Activated CD4-positive, alpha-beta T cell treated with anti-CD3 and anti-CD28 coated beads, Interleukin-2, amount 10 ng/mL, durations not matched to agents 24 days and 14 days (primary cell): ENCODE results near the gene PLSCR3. TPM values are rescaled to one million over a fixed set of nuclear protein-coding genes. Genes with fewer than 3 reads are reported as not detected.
"Not testable (repeated sequence)": the region's sequence is repeated elsewhere in the genome, so short reads cannot be mapped to it uniquely, and the experiment has no call there.

Source experiments
- DNase-seq: peaks from one replicate; pipeline ENCODE4 v3.0.0; 2022
- H3K27ac Mint-ChIP-seq: one replicate; pipeline ENCODE4 v1.8.0; 2022; ENCODE audit warnings: mild to moderate bottlenecking, mixed read lengths
- H3K27me3 Mint-ChIP-seq: one replicate; pipeline ENCODE4 v1.8.0; 2022; ENCODE audit warnings: mixed read lengths
- H3K36me3 Mint-ChIP-seq: one replicate; pipeline ENCODE4 v1.8.0; 2022; ENCODE audit warnings: low read depth, mild to moderate bottlenecking, mixed read lengths
- H3K4me1 Mint-ChIP-seq: one replicate; pipeline ENCODE4 v1.8.0; 2021; ENCODE audit warnings: mixed read lengths
- H3K4me3 Mint-ChIP-seq: one replicate; pipeline ENCODE4 v1.8.0; 2022; ENCODE audit warnings: mild to moderate bottlenecking, moderate library complexity, mixed read lengths
- H3K9me3 Mint-ChIP-seq: one replicate; pipeline ENCODE4 v1.8.0; 2021; ENCODE audit warnings: mixed read lengths
- intact Hi-C: fragments of 100-400 bp; cut with micrococcal nuclease; formaldehyde crosslinking; loops from one replicate; pipeline ENCODE4 v1.15.1; 2023
- total RNA-seq: library from RNA; stranded (reverse); gene quantifications from 2 replicates; pipeline ENCODE4 v1.2.3, GENCODE V29; 2022

The PLSCR3 gene
- total RNA-seq, 1 donor from 2014 or later = 79.8 TPM

- Mint-ChIP-seq H3K4me3 (no peak overlapping the region), H3K9me3 (no peaks in the 10 kb centered on the region)
Observed at GRCh38 chr17:7367918-7368598, 26.3 kb downstream of the PLSCR3 start.

GRCh38 chr17:7367083-7367482 is 27.2 kb downstream of the PLSCR3 start:
- Mint-ChIP-seq H3K9me3 (no peaks in the 10 kb centered on the region), H3K4me1 (peaks cover under 1% of the 10 kb centered on the region), H3K36me3 (no peaks in the 10 kb centered on the region), H3K27ac (no peak overlapping the region), H3K27me3 (peaks cover 12% of the 10 kb centered on the region), H3K4me3 (no peak overlapping the region)
- intact Hi-C loops = no loop called here
- DNase-seq = peak; percentile 49

More at GRCh38 chr17:7367918-7368598, 26.3 kb downstream of the PLSCR3 start:
- intact Hi-C loops = no loop called here
- Mint-ChIP-seq H3K27ac (no peak overlapping the region), H3K27me3 (peaks cover 12% of the 10 kb centered on the region), H3K4me1 (no peaks in the 10 kb centered on the region), H3K36me3 (no peaks in the 10 kb centered on the region)
- DNase-seq = no peak

DNA sequence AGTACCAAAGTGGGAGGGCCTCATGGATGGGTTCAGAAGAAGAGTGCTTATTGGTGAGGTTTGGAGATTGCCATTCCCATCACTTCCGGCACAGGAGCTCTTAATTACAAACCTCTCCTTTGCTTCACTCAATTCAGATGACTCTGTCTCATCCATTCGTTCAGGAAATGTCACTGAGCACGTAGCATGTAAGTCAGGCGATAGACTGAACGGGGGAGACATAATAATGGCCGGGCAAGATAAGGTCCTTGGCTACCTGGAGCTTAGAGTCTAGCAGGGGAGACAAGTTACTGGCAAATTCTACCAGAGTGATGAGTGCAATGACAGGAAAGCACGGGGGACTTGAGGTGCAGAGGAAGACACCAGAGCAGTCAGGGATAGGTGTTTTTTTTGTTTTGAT is 28.4 kb downstream of the PLSCR3 start:
- DNase-seq, H3K4me1 Mint-ChIP-seq, H3K9me3 Mint-ChIP-seq, intact Hi-C loops, H3K36me3 Mint-ChIP-seq, H3K4me3 Mint-ChIP-seq, H3K27ac Mint-ChIP-seq: not testable (repeated sequence)
- H3K27me3 Mint-ChIP-seq = peaks cover 10% of the 10 kb centered on the region

DNA sequence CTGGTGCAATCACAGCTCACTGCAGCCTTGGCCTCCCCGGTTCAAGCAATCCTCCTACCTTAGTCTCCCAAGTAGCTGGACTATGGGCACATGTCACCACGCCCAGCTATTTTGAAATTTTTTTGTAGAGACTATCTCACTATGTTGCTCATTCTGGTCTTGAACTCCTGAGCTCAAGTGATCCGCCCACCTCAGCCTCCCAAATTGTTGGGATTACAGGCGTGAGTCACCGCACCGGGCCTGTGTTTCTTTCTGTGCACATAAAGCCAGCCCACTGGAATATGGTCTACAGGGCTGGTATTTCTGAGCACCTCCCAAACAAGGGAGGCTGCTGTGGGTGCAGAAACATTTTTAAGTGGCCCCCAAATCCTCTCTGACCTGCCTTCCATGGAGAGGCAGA is 31.0 kb downstream of the PLSCR3 start:
- no peak for DNase-seq
- intact Hi-C loops = no loop called here

GRCh38 chr17:7361906-7362305 is 32.4 kb downstream of the PLSCR3 start:
- peaks cover 2% of the 10 kb centered on the region for H3K4me1 Mint-ChIP-seq
- no peak for DNase-seq
- no peak overlapping the region for H3K27ac Mint-ChIP-seq
- no peak overlapping the region for H3K4me3 Mint-ChIP-seq
- H3K27me3 Mint-ChIP-seq = no peaks in the 10 kb centered on the region
- no peaks in the 10 kb centered on the region for H3K9me3 Mint-ChIP-seq
- intact Hi-C loops = no loop called here
- no peaks in the 10 kb centered on the region for H3K36me3 Mint-ChIP-seq

More for the DNA sequence above, 31.0 kb downstream of the PLSCR3 start:
- Mint-ChIP-seq H3K27me3 (peaks cover 2% of the 10 kb centered on the region), H3K36me3 (no peaks in the 10 kb centered on the region), H3K4me1 (peaks cover 2% of the 10 kb centered on the region), H3K9me3 (no peaks in the 10 kb centered on the region), H3K27ac (no peak overlapping the region), H3K4me3 (no peak overlapping the region)

- Mint-ChIP-seq H3K4me1 (peaks cover 21% of the 10 kb centered on the region), H3K27ac (no peak overlapping the region), H3K9me3 (no peaks in the 10 kb centered on the region), H3K27me3 (no peaks in the 10 kb centered on the region), H3K36me3 (peaks cover 5% of the 10 kb centered on the region), H3K4me3 (no peak overlapping the region)
- no peak for DNase-seq
- intact Hi-C loops = loop anchor here (2.0 kb wide), 2 partner anchors 37 to 329 kb away; partner anchors contain the start of genes PLSCR3 and TP53
Observed at GRCh38 chr17:7357381-7357780, 36.9 kb downstream of the PLSCR3 start.

DNA sequence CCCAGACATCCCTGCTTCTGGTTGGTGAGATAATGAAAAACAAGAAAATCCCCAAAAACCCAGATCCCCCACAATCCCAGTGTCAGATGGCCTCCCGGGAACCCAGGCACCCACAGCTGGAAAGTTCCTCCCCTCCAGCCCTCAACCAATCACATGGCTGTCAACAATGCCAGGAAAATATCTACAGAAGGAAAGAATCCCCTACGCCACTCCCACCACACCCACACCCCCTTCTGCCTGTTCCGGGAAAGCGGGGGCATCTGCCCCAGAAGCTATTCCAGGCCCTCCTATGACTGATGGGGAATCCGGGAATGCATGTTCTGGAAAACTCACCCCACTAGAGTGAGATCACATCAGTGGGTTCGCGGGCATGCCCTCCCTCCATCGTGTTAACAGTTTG is 37.6 kb downstream of the PLSCR3 start:
- Mint-ChIP-seq H3K36me3 (peaks cover 6% of the 10 kb centered on the region), H3K9me3 (no peaks in the 10 kb centered on the region), H3K4me1 (peaks cover 21% of the 10 kb centered on the region), H3K4me3 (no peak overlapping the region), H3K27ac (no peak overlapping the region), H3K27me3 (no peaks in the 10 kb centered on the region)
- no peak for DNase-seq
- intact Hi-C loops = loop anchor here (1.0 to 2.0 kb wide), 4 partner anchors 38 to 330 kb away; partner anchors contain the start of genes PLSCR3, SENP3, TMEM102 and TP53

DNA sequence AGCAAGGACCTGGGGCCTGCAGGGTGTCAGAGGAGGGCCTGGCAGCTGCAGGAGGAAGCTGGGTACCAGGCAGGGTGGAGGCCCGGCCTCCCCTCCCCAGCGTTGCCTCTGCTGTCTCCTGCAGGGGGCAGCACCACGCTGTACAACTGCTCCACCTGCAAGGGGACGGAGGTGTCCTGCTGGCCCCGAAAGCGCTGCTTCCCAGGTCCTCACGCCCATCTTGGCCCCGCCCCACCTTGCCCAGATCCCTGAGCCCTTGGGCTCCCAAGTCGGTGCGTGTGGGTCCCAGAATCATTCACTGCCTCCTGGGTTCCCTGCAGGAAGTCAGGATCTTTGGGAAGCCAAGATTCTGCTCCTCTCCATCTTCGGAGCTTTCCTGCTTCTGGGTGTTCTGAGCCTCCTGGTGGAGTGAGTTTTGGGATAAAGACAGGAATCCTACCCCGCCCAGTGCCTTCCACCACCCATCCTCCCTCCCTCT is 38.2 kb downstream of the PLSCR3 start:
- no peaks in the 10 kb centered on the region for H3K9me3 Mint-ChIP-seq
- H3K4me3 Mint-ChIP-seq = no peak overlapping the region
- H3K36me3 Mint-ChIP-seq = peaks cover 9% of the 10 kb centered on the region
- DNase-seq = peak; percentile 96
- peak overlapping the region; percentile 73 for H3K27ac Mint-ChIP-seq
- intact Hi-C loops = loop anchor here (1.0 to 2.0 kb wide), 4 partner anchors 39 to 331 kb away; partner anchors contain the start of genes PLSCR3, SENP3, TMEM102 and TP53
- H3K27me3 Mint-ChIP-seq = no peaks in the 10 kb centered on the region
- H3K4me1 Mint-ChIP-seq = peaks cover 23% of the 10 kb centered on the region

DNA sequence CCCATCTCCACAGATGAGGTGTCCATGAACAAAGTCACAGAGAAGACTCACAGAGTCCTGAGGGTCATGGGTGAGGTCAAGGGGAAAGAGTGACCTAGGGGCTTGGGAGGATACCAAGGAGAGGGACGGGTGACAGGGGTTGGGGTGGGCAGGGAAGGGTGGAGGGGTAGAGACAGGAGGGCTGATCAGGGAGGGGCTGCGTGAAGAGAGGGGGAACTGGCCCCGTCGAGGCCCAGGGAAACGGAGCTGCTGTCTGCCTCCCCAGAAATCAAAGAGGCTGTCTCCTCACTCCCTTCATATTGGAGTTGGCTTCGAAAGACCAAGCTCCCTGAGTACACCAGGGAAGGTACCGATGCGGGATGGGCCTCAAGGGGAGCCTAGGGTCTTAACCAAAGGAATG is 38.8 kb downstream of the PLSCR3 start:
- Mint-ChIP-seq H3K4me3 (no peak overlapping the region), H3K4me1 (peaks cover 24% of the 10 kb centered on the region), H3K36me3 (peaks cover 10% of the 10 kb centered on the region), H3K27me3 (no peaks in the 10 kb centered on the region), H3K9me3 (no peaks in the 10 kb centered on the region), H3K27ac (no peak overlapping the region)
- no peak for DNase-seq
- intact Hi-C loops = no loop called here

DNA sequence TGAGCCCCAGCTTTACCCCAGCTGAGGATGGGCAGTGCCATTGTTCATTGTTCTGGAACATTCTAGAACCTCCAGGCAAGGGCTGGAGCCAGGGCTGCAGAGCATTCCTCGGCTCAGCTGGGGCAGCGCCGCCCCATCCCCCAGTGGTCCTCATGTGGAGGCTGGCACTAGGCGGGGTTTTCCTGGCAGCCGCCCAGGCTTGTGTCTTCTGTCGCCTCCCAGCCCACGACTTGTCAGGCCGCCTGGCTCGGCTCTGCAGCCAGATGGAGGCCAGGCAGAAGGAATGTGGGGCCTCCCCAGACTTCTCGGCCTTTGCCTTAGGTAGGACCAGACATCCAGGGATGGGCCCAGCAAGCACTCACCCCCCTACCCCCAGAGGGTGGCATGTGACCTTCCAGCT is 39.3 kb downstream of the PLSCR3 start, which contains the start of gene TMEM95:
TSS of gene TMEM95 (plus strand) at position 104 of the 400 bp plus-strand sequence. CDS start at position 153, 49 bp downstream.
- no peaks in the 10 kb centered on the region for H3K27me3 Mint-ChIP-seq
- intact Hi-C loops = no loop called here
- peak within 1 kb of the TSS; percentile 81 for H3K27ac Mint-ChIP-seq
- no peaks in the 10 kb centered on the region for H3K9me3 Mint-ChIP-seq
- H3K4me1 Mint-ChIP-seq = peaks cover 24% of the 10 kb centered on the region
- DNase-seq = peak; percentile 67
- peak within 1 kb of the TSS; percentile 36 for H3K4me3 Mint-ChIP-seq
- peaks cover 13% of the 10 kb centered on the region for H3K36me3 Mint-ChIP-seq

- Mint-ChIP-seq H3K4me1 (peaks cover 28% of the 10 kb centered on the region), H3K27me3 (no peaks in the 10 kb centered on the region), H3K4me3 (peak overlapping the region; percentile 36), H3K27ac (peak overlapping the region; percentile 81), H3K36me3 (peaks cover 18% of the 10 kb centered on the region), H3K9me3 (no peaks in the 10 kb centered on the region)
- DNase-seq = peak; percentile 74
- intact Hi-C loops = loop anchor here (5.0 kb wide), 1 partner anchor 128 kb away; the partner anchor contains the start of genes POLR2A and SLC35G6
Observed at GRCh38 chr17:7354262-7354843, 40.0 kb downstream of the PLSCR3 start.

DNA sequence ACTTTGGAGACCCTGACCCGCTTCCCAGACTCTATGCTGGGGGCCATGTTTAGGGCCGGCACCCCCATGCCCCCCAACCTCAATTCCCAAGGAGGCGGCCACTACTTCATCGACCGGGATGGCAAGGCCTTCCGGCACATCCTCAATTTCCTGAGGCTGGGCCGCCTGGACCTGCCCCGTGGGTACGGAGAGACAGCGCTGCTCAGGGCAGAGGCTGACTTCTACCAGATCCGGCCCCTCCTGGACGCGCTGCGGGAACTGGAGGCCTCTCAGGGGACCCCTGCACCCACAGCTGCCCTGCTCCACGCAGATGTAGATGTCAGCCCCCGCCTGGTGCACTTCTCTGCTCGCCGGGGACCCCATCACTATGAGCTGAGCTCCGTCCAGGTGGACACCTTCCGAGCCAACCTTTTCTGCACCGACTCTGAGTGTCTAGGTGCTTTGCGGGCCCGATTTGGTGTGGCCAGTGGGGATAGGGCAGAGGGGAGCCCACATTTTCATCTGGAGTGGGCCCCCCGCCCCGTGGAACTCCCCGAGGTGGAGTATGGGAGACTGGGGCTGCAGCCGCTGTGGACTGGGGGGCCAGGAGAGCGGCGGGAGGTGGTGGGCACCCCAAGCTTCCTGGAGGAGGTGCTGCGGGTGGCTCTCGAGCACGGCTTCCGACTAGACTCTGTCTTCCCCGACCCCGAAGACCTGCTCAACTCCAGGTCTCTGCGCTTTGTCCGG is 41.3 kb downstream of the PLSCR3 start:
- no peak for DNase-seq
- peak overlapping the region; percentile 88 for H3K4me3 Mint-ChIP-seq
- peaks cover 33% of the 10 kb centered on the region for H3K4me1 Mint-ChIP-seq
- no peaks in the 10 kb centered on the region for H3K27me3 Mint-ChIP-seq
- H3K27ac Mint-ChIP-seq = peak overlapping the region; percentile 92
- H3K9me3 Mint-ChIP-seq = no peaks in the 10 kb centered on the region
- intact Hi-C loops = loop anchor here (2.0 to 5.0 kb wide), 3 partner anchors 52 to 129 kb away; partner anchors contain the start of genes POLR2A, SLC2A4, SLC35G6 and TMEM256
- peaks cover 25% of the 10 kb centered on the region for H3K36me3 Mint-ChIP-seq

DNA sequence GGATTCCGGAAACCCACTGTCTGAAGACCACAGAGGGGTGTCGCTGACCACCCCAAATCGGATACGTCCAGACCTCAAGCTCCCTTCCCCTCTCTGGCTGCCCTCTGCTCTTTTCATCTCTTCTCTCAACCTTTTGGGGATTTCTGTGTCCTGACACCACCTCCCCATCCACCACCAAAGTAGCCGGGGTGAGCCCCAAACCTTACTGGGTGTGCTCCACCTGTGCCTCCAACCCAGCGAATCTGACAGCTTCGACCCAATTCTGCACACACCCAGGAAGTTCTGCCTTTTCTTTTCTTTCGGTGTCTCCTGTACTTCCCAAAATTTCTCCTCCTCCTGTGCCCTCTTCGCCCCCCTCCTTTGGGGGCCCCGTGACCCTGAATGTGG is 41.8 kb downstream of the PLSCR3 start:
- H3K4me3 Mint-ChIP-seq = peak overlapping the region; percentile 88
- intact Hi-C loops = loop anchor here (2.0 to 5.0 kb wide), 3 partner anchors 52 to 130 kb away; partner anchors contain the start of genes POLR2A, SLC2A4, SLC35G6 and TMEM256
- H3K27me3 Mint-ChIP-seq = no peaks in the 10 kb centered on the region
- DNase-seq = no peak
- H3K36me3 Mint-ChIP-seq = peaks cover 30% of the 10 kb centered on the region
- H3K27ac Mint-ChIP-seq = peak overlapping the region; percentile 92
- peaks cover 33% of the 10 kb centered on the region for H3K4me1 Mint-ChIP-seq
- no peaks in the 10 kb centered on the region for H3K9me3 Mint-ChIP-seq
